ENCODE measurements around the gene TMEM144. TPM values are rescaled to one million over a fixed set of nuclear protein-coding genes. Genes with fewer than 3 reads are reported as not detected.

TMEM144 gene
- total and polyA plus RNA-seq, 4 donors = 0.56 to 2.8 (median 1.6) TPM

DNA sequence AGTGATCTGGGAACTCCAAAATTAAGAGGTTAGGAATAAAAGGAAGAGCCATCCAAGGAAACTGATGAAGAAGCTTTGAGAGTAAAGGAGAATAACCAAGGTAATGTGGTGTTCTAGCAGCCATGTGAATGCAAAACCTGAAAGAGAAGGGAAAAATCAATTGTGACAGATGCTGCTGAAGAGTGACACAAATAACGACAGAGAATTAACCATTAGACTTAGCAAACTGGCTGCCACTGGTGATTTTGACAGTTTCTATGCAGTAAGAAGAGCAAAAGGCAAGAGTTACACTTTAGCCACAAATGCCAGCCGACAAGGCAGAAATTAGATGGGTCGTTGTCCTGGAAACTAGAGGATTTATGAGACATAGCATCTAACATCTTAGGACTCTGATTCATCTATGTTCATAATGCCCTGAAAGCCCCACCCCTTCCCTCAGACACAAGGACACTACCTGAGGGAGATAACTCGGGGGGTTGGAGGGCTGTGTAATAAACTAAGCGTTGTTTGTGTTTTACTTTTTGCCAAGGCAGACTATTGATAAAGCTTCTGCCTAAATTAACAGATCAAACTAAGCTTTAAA lies 13.0 kb upstream of the TMEM144 start (continued):
- TF ChIP-seq, protein P1, sequence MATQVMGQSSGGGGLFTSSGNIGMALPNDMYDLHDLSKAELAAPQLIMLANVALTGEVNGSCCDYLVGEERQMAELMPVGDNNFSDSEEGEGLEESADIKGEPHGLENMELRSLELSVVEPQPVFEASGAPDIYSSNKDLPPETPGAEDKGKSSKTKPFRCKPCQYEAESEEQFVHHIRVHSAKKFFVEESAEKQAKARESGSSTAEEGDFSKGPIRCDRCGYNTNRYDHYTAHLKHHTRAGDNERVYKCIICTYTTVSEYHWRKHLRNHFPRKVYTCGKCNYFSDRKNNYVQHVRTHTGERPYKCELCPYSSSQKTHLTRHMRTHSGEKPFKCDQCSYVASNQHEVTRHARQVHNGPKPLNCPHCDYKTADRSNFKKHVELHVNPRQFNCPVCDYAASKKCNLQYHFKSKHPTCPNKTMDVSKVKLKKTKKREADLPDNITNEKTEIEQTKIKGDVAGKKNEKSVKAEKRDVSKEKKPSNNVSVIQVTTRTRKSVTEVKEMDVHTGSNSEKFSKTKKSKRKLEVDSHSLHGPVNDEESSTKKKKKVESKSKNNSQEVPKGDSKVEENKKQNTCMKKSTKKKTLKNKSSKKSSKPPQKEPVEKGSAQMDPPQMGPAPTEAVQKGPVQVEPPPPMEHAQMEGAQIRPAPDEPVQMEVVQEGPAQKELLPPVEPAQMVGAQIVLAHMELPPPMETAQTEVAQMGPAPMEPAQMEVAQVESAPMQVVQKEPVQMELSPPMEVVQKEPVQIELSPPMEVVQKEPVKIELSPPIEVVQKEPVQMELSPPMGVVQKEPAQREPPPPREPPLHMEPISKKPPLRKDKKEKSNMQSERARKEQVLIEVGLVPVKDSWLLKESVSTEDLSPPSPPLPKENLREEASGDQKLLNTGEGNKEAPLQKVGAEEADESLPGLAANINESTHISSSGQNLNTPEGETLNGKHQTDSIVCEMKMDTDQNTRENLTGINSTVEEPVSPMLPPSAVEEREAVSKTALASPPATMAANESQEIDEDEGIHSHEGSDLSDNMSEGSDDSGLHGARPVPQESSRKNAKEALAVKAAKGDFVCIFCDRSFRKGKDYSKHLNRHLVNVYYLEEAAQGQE (IDR thresholded peaks at IDR 0.05) = no peak
- no peak for TF ChIP-seq SP1 (IDR thresholded peaks at IDR 0.05)
- TF ChIP-seq HNF4G (IDR thresholded peaks at IDR 0.05) = no peak
- no peak for TF ChIP-seq JUND (IDR thresholded peaks at IDR 0.05)
- no peak for TF ChIP-seq HNF4A (conservative IDR thresholded peaks at IDR 0.05)
- no peak for TF ChIP-seq TAF1 (conservative IDR thresholded peaks at IDR 0.05)
- no peak for TF ChIP-seq FOXA1 (IDR thresholded peaks at IDR 0.05)
- TF ChIP-seq RXRA (IDR thresholded peaks at IDR 0.05) = no peak

DNA sequence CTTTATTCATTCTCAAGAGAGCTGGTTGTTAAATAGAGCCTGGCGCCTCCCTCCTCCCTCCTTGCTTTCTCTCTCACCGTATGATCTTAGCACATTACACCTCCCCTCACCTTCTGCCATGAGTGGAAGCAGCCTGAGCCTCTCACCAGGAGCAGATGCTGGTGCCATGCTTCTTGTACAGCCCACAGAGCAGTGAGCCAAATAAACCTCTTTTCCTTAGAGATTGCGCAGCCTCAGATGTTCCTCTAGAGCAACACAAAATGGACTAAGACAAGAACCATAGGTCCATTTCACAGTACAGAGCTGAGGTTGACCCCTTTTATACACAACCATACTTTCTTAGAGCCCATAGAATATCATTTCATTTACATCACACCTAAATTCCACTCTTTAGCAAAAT lies 10.1 kb upstream of the TMEM144 start:
- WGBS = 85% methylated on average over 3 of the region's 3 CpGs
- Histone ChIP-seq H3K36me3 (ENCODE audit: control insufficient read depth in 4 of 4, insufficient read depth in 3 of 4, low read depth in 1 of 4, low read length in 3 of 4) (no peaks in the 10 kb centered on the region), H3K27ac (ENCODE audit: low read depth in 1 of 2, low read length in 2 of 2) (no peak overlapping the region), H3K27me3 (ENCODE audit: control insufficient read depth in 4 of 4, insufficient read depth in 4 of 4, low read length in 3 of 4) (no peaks in the 10 kb centered on the region), H3K4me1 (ENCODE audit: control insufficient read depth in 4 of 4, insufficient read depth in 4 of 4, low read length in 3 of 4) (no peaks in the 10 kb centered on the region), H3K9me3 (ENCODE audit: control insufficient read depth in 4 of 4, low read length in 3 of 4) (no peaks in the 10 kb centered on the region), H3K4me3 (ENCODE audit: low read depth in 1 of 3, low read length in 3 of 3) (no peak overlapping the region), H3K9ac (ENCODE audit: low read depth in 1 of 2, low read length in 2 of 2) (no peak overlapping the region)
- no peak for DNase-seq (ENCODE audit: low spot score)
- TF ChIP-seq JUND (IDR thresholded peaks at IDR 0.05) (no peak), YY1 (IDR thresholded peaks at IDR 0.05) (no peak), FOXA2 (IDR thresholded peaks at IDR 0.05) (no peak), HNF4G (IDR thresholded peaks at IDR 0.05) (no peak), SP1 (IDR thresholded peaks at IDR 0.05) (no peak), NR2F2 (IDR thresholded peaks at IDR 0.05) (no peak), GABPA (IDR thresholded peaks at IDR 0.05 in 1 of 2, conservative IDR thresholded peaks at IDR 0.05 in 1 of 2) (no peak), RXRA (IDR thresholded peaks at IDR 0.05) (no peak), RAD21 (IDR thresholded peaks at IDR 0.05) (no peak)
- TF ChIP-seq, protein P2, sequence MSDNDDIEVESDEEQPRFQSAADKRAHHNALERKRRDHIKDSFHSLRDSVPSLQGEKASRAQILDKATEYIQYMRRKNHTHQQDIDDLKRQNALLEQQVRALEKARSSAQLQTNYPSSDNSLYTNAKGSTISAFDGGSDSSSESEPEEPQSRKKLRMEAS (IDR thresholded peaks at IDR 0.05) = no peak
- TF ChIP-seq, protein P3, sequence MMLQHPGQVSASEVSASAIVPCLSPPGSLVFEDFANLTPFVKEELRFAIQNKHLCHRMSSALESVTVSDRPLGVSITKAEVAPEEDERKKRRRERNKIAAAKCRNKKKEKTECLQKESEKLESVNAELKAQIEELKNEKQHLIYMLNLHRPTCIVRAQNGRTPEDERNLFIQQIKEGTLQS (IDR thresholded peaks at IDR 0.05) = no peak
- TF ChIP-seq, protein P4, sequence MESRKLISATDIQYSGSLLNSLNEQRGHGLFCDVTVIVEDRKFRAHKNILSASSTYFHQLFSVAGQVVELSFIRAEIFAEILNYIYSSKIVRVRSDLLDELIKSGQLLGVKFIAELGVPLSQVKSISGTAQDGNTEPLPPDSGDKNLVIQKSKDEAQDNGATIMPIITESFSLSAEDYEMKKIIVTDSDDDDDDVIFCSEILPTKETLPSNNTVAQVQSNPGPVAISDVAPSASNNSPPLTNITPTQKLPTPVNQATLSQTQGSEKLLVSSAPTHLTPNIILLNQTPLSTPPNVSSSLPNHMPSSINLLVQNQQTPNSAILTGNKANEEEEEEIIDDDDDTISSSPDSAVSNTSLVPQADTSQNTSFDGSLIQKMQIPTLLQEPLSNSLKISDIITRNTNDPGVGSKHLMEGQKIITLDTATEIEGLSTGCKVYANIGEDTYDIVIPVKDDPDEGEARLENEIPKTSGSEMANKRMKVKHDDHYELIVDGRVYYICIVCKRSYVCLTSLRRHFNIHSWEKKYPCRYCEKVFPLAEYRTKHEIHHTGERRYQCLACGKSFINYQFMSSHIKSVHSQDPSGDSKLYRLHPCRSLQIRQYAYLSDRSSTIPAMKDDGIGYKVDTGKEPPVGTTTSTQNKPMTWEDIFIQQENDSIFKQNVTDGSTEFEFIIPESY (IDR thresholded peaks at IDR 0.05) = no peak

DNA sequence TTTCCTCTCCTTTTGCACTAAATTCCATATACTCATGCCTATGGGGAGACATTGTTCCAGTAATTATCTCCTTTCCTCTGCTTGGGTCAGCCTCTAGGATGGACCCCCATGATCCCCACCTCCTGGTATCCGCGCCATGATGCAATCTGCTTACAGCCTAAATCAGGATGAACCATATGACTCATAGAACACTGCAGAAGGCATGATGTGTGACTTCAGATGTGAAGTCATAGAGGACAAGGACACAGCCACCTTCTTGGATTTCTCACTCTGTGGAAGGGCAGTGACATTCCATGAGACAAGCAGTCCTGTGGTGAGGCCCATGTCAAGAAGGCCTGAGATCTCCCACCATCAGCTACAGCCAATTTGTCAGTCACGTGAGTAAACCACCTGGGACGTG lies 9.0 kb upstream of the TMEM144 start:
- DNase-seq (ENCODE audit: low spot score) = no peak
- no peak overlapping the region for H3K4me3 ChIP-seq (ENCODE audit: low read depth in 1 of 3, low read length in 3 of 3)
- H3K9me3 ChIP-seq (ENCODE audit: control insufficient read depth in 4 of 4, low read length in 3 of 4) = no peaks in the 10 kb centered on the region
- H3K9ac ChIP-seq (ENCODE audit: low read depth in 1 of 2, low read length in 2 of 2) = no peak overlapping the region
- no peak overlapping the region for H3K27ac ChIP-seq (ENCODE audit: low read depth in 1 of 2, low read length in 2 of 2)
- 94% methylated on average over 4 of the region's 4 CpGs for WGBS
- H3K4me1 ChIP-seq (ENCODE audit: control insufficient read depth in 4 of 4, insufficient read depth in 4 of 4, low read length in 3 of 4) = no peaks in the 10 kb centered on the region
- H3K27me3 ChIP-seq (ENCODE audit: control insufficient read depth in 4 of 4, insufficient read depth in 4 of 4, low read length in 3 of 4) = no peaks in the 10 kb centered on the region
- no peaks in the 10 kb centered on the region for H3K36me3 ChIP-seq (ENCODE audit: control insufficient read depth in 4 of 4, insufficient read depth in 3 of 4, low read depth in 1 of 4, low read length in 3 of 4)
- TF ChIP-seq, protein P4 (IDR thresholded peaks at IDR 0.05) = no peak
- TF ChIP-seq, protein P1 (IDR thresholded peaks at IDR 0.05) = no peak
- TF ChIP-seq SP1 (IDR thresholded peaks at IDR 0.05) = no peak
- TF ChIP-seq FOXA1 (IDR thresholded peaks at IDR 0.05) = no peak
- no peak for TF ChIP-seq EGR1 (IDR thresholded peaks at IDR 0.05; ENCODE audit: low read depth in 2 of 2)
- no peak for TF ChIP-seq FOXA2 (IDR thresholded peaks at IDR 0.05)
- TF ChIP-seq, protein P3 (IDR thresholded peaks at IDR 0.05) = no peak

Measured in liver (tissue), 9 donors.